SK-N-MC (cell line): Measurements from ENCODE around the gene ZBTB49.

ENCODE experiments used
- EZH2 ChIP-seq: fragments of 200-600 bp; sonication (generic); IDR thresholded peaks from one replicate; pipeline ENCODE4 v1.6.1; 2017; ENCODE audit warnings: antibody characterized with exemption
- FOXP2 ChIP-seq: optimal IDR thresholded peaks from 2 replicates; pipeline ENCODE3; 2011; ENCODE audit warnings: mild to moderate bottlenecking, moderate library complexity; ENCODE audit not compliant: insufficient read depth; ENCODE audit errors: extremely low read length, control extremely low read depth
- POLR2AphosphoS5 ChIP-seq: IDR thresholded peaks from 2 replicates; pipeline ENCODE4 v1.6.1; 2012; ENCODE audit warnings: mild to moderate bottlenecking, low read depth, low read length, borderline replicate concordance

GRCh38 chr4:4361883-4362282 is 71.8 kb downstream of the ZBTB49 start:
- no peak for TF ChIP-seq POLR2AphosphoS5
- no peak for TF ChIP-seq EZH2
- TF ChIP-seq FOXP2: no peak
